Neural cell (in vitro differentiated cells): ENCODE data around the gene SIX5.

ENCODE experiments used
- EP300 ChIP-seq: fragments of 450-650 bp; conservative IDR thresholded peaks from 2 replicates; pipeline ENCODE4 v1.6.1; 2014; ENCODE audit warnings: antibody characterized with exemption, mild to moderate bottlenecking, moderate library complexity; ENCODE audit not compliant: poor library complexity, severe bottlenecking
- EZH2 ChIP-seq: fragments of 200-600, 300-800 bp; shearing (Covaris generic), sonication (generic); IDR thresholded peaks from 2 replicates; pipeline ENCODE4 v1.6.1; 2014; ENCODE audit warnings: antibody characterized with exemption, low read length, borderline replicate concordance, mild to moderate bottlenecking; ENCODE audit not compliant: insufficient read depth, poor library complexity, severe bottlenecking
- MXI1 ChIP-seq: fragments of 450-650 bp; conservative IDR thresholded peaks from 2 replicates; pipeline ENCODE4 v1.6.1; 2014; ENCODE audit warnings: antibody characterized with exemption, mild to moderate bottlenecking; ENCODE audit not compliant: poor library complexity, severe bottlenecking
- POLR2AphosphoS5 ChIP-seq: IDR thresholded peaks from 2 replicates; pipeline ENCODE4 v1.6.1; 2012
- SMC3 ChIP-seq: fragments of 450-650 bp; conservative IDR thresholded peaks from 2 replicates; pipeline ENCODE4 v1.6.1; 2014; ENCODE audit warnings: antibody characterized with exemption, mild to moderate bottlenecking, moderate library complexity; ENCODE audit not compliant: poor library complexity
- TAF1 ChIP-seq: IDR thresholded peaks from 2 replicates; pipeline ENCODE4 v1.6.1; 2012; ENCODE audit warnings: low read depth
- TF ChIP-seq, protein P1 (sequence below): fragments of 450-650 bp; IDR thresholded peaks from 2 replicates; pipeline ENCODE4 v1.5.1; 2014; ENCODE audit warnings: antibody characterized with exemption, mild to moderate bottlenecking, moderate library complexity; ENCODE audit not compliant: poor library complexity, severe bottlenecking
- TF ChIP-seq, protein P2 (sequence below): IDR thresholded peaks from 2 replicates; pipeline ENCODE4 v1.6.1; 2012; ENCODE audit warnings: borderline replicate concordance

DNA sequence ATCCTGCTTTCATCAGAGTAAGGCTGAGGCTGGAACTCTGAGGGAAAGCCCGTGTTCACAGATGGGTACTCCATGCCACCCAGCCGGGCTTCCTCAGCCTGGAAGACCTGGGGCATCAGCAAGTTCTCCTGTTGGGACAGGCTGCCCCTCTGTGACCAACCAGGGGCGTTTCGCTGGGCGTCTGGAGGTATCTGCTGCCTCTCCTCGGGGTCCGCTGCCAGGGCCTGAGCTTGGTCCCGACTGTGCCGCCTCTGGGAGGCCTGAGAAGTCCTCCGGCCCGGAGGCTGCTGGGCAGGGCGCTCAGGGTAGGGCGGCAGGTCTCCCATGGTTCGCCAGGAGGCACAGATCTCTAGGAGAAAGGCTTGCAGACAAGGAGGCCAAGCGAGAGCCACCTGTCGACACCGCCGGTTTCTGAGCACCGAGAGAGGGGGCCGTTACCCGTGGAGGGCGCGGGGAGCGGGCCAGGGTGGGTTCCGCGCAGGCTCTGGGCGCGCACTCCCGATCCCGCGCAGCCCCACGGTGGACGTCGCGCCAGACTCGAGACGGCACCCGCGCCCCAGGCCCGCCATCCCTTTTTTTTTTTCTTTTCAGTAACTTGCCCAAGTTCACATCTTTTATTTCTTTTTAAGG, 45.9 kb upstream of the SIX5 start, which contains the start of gene RSPH6A:
- TF ChIP-seq, protein P1, sequence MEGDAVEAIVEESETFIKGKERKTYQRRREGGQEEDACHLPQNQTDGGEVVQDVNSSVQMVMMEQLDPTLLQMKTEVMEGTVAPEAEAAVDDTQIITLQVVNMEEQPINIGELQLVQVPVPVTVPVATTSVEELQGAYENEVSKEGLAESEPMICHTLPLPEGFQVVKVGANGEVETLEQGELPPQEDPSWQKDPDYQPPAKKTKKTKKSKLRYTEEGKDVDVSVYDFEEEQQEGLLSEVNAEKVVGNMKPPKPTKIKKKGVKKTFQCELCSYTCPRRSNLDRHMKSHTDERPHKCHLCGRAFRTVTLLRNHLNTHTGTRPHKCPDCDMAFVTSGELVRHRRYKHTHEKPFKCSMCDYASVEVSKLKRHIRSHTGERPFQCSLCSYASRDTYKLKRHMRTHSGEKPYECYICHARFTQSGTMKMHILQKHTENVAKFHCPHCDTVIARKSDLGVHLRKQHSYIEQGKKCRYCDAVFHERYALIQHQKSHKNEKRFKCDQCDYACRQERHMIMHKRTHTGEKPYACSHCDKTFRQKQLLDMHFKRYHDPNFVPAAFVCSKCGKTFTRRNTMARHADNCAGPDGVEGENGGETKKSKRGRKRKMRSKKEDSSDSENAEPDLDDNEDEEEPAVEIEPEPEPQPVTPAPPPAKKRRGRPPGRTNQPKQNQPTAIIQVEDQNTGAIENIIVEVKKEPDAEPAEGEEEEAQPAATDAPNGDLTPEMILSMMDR: no peak
- TF ChIP-seq, protein P2, sequence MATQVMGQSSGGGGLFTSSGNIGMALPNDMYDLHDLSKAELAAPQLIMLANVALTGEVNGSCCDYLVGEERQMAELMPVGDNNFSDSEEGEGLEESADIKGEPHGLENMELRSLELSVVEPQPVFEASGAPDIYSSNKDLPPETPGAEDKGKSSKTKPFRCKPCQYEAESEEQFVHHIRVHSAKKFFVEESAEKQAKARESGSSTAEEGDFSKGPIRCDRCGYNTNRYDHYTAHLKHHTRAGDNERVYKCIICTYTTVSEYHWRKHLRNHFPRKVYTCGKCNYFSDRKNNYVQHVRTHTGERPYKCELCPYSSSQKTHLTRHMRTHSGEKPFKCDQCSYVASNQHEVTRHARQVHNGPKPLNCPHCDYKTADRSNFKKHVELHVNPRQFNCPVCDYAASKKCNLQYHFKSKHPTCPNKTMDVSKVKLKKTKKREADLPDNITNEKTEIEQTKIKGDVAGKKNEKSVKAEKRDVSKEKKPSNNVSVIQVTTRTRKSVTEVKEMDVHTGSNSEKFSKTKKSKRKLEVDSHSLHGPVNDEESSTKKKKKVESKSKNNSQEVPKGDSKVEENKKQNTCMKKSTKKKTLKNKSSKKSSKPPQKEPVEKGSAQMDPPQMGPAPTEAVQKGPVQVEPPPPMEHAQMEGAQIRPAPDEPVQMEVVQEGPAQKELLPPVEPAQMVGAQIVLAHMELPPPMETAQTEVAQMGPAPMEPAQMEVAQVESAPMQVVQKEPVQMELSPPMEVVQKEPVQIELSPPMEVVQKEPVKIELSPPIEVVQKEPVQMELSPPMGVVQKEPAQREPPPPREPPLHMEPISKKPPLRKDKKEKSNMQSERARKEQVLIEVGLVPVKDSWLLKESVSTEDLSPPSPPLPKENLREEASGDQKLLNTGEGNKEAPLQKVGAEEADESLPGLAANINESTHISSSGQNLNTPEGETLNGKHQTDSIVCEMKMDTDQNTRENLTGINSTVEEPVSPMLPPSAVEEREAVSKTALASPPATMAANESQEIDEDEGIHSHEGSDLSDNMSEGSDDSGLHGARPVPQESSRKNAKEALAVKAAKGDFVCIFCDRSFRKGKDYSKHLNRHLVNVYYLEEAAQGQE: no peak
- TF ChIP-seq TAF1 (no peak), SMC3 (no peak), POLR2AphosphoS5 (no peak), MXI1 (no peak), EP300 (no peak), EZH2 (no peak)
